LNCAP (cell line): ENCODE data around the gene MARF1.

Experiments used
- TF ChIP-seq, protein P1 (sequence below): fragments of 450-650 bp; IDR thresholded peaks from 2 replicates; pipeline ENCODE4 v1.5.1; 2017; ENCODE audit warnings: mild to moderate bottlenecking

Gene MARF1

GRCh38 chr16:15583526-15583925 lies 59.4 kb downstream of the MARF1 start:
- TF ChIP-seq, protein P1, sequence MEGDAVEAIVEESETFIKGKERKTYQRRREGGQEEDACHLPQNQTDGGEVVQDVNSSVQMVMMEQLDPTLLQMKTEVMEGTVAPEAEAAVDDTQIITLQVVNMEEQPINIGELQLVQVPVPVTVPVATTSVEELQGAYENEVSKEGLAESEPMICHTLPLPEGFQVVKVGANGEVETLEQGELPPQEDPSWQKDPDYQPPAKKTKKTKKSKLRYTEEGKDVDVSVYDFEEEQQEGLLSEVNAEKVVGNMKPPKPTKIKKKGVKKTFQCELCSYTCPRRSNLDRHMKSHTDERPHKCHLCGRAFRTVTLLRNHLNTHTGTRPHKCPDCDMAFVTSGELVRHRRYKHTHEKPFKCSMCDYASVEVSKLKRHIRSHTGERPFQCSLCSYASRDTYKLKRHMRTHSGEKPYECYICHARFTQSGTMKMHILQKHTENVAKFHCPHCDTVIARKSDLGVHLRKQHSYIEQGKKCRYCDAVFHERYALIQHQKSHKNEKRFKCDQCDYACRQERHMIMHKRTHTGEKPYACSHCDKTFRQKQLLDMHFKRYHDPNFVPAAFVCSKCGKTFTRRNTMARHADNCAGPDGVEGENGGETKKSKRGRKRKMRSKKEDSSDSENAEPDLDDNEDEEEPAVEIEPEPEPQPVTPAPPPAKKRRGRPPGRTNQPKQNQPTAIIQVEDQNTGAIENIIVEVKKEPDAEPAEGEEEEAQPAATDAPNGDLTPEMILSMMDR = no peak

DNA sequence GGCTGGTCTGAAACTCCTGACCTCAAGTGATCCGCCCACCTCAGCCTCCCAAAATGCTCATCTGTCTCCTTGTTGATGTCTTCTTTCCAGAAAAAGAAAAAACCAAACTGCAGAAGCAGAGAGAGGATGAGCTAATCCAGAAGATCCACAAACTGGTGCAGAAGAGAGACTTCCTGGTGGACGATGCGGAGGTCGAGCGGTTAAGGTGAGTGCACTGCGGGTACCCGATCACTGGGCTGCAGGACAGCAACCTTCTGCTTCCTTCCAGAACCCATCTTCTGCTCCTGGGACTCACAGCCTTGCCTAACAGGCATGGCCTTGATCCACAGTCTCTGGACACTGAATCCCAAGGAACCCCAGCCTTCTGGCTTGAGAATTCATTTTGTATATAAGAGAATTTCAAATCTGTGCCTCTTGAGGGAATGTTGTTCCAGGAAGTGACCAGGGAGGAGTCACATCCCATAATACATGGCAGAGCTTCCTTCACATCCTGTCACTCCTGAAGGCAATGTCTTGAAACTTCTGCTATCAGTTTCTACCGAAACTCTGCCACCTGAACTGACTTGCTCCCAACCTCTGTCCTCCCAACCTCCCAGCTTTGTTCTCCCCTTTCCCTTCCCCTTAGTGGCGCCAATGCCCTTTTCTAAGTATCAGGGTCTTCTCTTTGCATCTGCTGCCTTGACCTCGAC lies 61.7 kb downstream of the MARF1 start:
- TF ChIP-seq, protein P1 = no peak

- TF ChIP-seq, protein P1 = no peak
Observed at GRCh38 chr16:15578824-15579223, 64.1 kb downstream of the MARF1 start.

DNA sequence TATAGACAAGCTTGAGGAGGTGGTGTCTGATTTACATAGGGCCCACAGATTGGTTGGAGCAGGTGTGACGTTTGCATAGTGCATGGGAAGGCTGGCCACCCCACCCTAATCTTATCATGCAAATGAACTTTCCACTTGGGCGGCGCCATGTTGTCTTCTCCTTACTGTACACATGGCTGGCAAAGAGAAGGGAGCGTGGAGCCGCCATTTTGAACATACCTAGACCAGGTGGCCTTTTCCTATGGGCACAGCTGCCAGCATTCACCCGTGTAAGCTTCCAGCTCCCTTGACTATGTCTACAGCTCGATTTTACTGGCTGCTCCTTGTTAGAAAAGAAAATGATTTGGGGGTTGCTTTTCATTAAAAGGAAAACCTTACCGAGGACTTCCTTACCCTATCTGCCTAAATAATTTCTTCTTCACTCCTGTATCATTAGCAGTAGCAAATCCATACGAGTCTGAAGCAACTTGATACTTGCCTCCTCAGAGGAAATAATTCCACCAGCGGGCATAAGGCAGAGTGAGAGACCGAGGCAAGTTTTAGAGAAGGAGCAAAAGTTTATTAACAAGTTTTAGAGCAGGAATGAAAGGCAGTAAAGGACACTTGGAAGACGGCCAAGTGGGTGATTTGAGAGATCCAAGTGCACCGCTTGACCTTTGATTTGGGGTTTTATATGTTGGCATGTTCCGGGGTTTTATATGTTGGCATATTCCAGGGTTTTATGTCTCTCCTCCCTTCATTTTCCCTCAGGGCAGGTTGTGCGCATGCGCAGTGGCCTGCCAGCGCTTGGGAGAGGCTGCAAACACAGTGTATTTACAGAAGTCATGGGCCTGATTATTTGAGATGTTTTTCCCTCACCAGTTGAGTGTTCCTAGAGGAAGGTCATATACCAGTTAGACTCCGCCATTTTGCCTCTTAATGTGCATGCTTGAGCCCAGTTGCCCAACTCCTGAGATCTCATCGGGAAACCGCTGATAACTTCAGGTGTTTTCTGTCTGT lies 65.7 kb downstream of the MARF1 start:
- TF ChIP-seq, protein P1 = no peak

GRCh38 chr16:15575293-15576049 lies 67.5 kb downstream of the MARF1 start:
- TF ChIP-seq, protein P1 = no peak

- TF ChIP-seq, protein P1 = no peak
Observed at GRCh38 chr16:15574614-15574948, 68.4 kb downstream of the MARF1 start.

GRCh38 chr16:15573274-15573895 lies 69.6 kb downstream of the MARF1 start:
- TF ChIP-seq, protein P1 = no peak
